Measurements from ENCODE around the gene NEURL2.

DNA sequence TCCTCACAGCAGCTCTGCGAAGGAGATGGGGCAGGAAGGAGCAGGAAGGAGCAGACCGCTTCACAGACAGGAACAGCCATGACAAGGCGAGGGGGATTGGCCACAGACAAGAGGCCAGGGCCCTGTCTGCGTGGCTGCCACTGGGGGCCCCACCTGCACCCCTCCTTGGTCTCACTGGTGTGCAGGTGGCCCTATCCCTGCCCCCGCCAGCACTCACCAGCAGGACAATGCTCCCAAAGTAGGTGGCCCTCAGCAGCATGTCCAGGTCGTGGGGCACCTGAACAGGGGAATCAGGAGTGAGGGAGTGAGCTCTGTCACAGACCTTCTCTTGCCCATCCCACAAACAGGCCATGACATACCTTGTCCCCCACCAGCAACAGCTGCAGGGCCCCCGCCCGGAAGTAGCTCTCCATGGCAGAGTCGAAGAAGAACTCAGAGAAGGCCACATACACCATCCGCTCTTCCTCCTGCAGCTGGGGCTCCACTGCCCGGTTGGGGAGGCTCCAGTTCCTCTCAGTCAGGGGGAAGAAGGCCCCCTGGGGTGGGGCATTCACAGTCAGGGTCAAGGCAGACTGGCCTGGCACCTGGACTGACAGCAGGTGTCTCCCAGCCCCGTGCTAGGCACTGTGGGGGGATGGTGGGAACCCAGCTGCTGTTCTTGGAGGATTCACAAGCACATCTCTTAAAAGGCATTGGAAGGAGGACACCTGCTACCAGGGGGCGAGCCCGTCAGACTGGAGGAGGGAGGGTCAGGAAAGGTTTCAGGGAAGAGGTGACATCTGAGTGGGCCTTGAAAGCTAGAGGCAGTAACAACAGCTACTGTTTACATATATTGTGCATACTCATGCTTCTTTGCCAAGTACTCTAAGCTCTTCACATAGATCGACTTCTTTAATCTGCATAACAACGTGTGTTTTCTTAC, 13.8 kb upstream of the NEURL2 start:
- TF ChIP-seq, protein P1, sequence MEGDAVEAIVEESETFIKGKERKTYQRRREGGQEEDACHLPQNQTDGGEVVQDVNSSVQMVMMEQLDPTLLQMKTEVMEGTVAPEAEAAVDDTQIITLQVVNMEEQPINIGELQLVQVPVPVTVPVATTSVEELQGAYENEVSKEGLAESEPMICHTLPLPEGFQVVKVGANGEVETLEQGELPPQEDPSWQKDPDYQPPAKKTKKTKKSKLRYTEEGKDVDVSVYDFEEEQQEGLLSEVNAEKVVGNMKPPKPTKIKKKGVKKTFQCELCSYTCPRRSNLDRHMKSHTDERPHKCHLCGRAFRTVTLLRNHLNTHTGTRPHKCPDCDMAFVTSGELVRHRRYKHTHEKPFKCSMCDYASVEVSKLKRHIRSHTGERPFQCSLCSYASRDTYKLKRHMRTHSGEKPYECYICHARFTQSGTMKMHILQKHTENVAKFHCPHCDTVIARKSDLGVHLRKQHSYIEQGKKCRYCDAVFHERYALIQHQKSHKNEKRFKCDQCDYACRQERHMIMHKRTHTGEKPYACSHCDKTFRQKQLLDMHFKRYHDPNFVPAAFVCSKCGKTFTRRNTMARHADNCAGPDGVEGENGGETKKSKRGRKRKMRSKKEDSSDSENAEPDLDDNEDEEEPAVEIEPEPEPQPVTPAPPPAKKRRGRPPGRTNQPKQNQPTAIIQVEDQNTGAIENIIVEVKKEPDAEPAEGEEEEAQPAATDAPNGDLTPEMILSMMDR (conservative IDR thresholded peaks at IDR 0.05; ENCODE audit: low read depth, low read length), result no peak
- TF ChIP-seq EZH2 (IDR thresholded peaks at IDR 0.05; ENCODE audit: borderline replicate concordance, low read depth, low read length, poor library complexity, severe bottlenecking), result no peak

Measured in A673 (cell line).